Measurements from ENCODE around the gene PCDHGB4.
"Not testable (repeated sequence)": the region's sequence is repeated elsewhere in the genome, so short reads cannot be mapped to it uniquely, and the experiment has no call there.

PCDHGB4 gene

GRCh38 chr5:141399555-141400258, 12.2 kb downstream of the PCDHGB4 start:
- H3K27me3 ChIP-seq (replicated peaks; ENCODE audit: control insufficient read depth, insufficient read depth, low read length, poor library complexity, severe bottlenecking) = peaks cover 21% of the 10 kb centered on the region
- H3K4me1 ChIP-seq (ENCODE audit: control insufficient read depth, insufficient read depth, low read length, poor library complexity, severe bottlenecking) = no peaks in the 10 kb centered on the region
- H3K9me3 ChIP-seq (ENCODE audit: control insufficient read depth, low read length) = peaks cover 4% of the 10 kb centered on the region
- H3K27ac ChIP-seq (ENCODE audit: insufficient read depth, low read length, poor library complexity, severe bottlenecking) = no peak overlapping the region
- H3K36me3 ChIP-seq (ENCODE audit: control insufficient read depth, insufficient read depth, low read length) = no peaks in the 10 kb centered on the region
- DNase-seq = no peak
- no peak overlapping the region for H3K4me3 ChIP-seq (ENCODE audit: insufficient read depth, low read depth, low read length, poor library complexity, severe bottlenecking)

GRCh38 chr5:141402553-141403243, 15.2 kb downstream of the PCDHGB4 start, which contains the start of gene PCDHGA9:
Gene PCDHGA9, plus strand, starts transcription at chr5:141402778. Its CDS starts 175 bp downstream, at chr5:141402953.
- DNase-seq = no peak
- H3K27ac ChIP-seq (ENCODE audit: insufficient read depth, low read length, poor library complexity, severe bottlenecking) = no peak within 1 kb of the TSS
- H3K36me3 ChIP-seq (ENCODE audit: control insufficient read depth, insufficient read depth, low read length) = no peaks in the 10 kb centered on the region
- H3K27me3 ChIP-seq (replicated peaks; ENCODE audit: control insufficient read depth, insufficient read depth, low read length, poor library complexity, severe bottlenecking) = peaks cover 31% of the 10 kb centered on the region
- no peak within 1 kb of the TSS for H3K4me3 ChIP-seq (ENCODE audit: insufficient read depth, low read depth, low read length, poor library complexity, severe bottlenecking)
- no peaks in the 10 kb centered on the region for H3K4me1 ChIP-seq (ENCODE audit: control insufficient read depth, insufficient read depth, low read length, poor library complexity, severe bottlenecking)
- peaks cover 4% of the 10 kb centered on the region for H3K9me3 ChIP-seq (ENCODE audit: control insufficient read depth, low read length)

GRCh38 chr5:141403387-141403786, 15.9 kb downstream of the PCDHGB4 start:
- Histone ChIP-seq H3K4me1 (ENCODE audit: control insufficient read depth, insufficient read depth, low read length, poor library complexity, severe bottlenecking) (no peaks in the 10 kb centered on the region), H3K36me3 (ENCODE audit: control insufficient read depth, insufficient read depth, low read length) (no peaks in the 10 kb centered on the region), H3K9me3 (ENCODE audit: control insufficient read depth, low read length) (peaks cover 4% of the 10 kb centered on the region), H3K27me3 (replicated peaks; ENCODE audit: control insufficient read depth, insufficient read depth, low read length, poor library complexity, severe bottlenecking) (peaks cover 33% of the 10 kb centered on the region), H3K4me3 (ENCODE audit: insufficient read depth, low read depth, low read length, poor library complexity, severe bottlenecking) (no peak overlapping the region), H3K27ac (ENCODE audit: insufficient read depth, low read length, poor library complexity, severe bottlenecking) (no peak overlapping the region)
- DNase-seq = no peak

GRCh38 chr5:141407790-141408505, 20.4 kb downstream of the PCDHGB4 start, which contains the start of gene PCDHGB6:
Gene PCDHGB6, plus strand, starts transcription at chr5:141408021. Its CDS starts 182 bp downstream, at chr5:141408203.
- H3K27ac ChIP-seq (ENCODE audit: insufficient read depth, low read length, poor library complexity, severe bottlenecking); H3K36me3 ChIP-seq (ENCODE audit: control insufficient read depth, insufficient read depth, low read length); H3K9me3 ChIP-seq (ENCODE audit: control insufficient read depth, low read length); DNase-seq; H3K4me1 ChIP-seq (ENCODE audit: control insufficient read depth, insufficient read depth, low read length, poor library complexity, severe bottlenecking); H3K4me3 ChIP-seq (ENCODE audit: insufficient read depth, low read depth, low read length, poor library complexity, severe bottlenecking): not testable (repeated sequence)
- peaks cover 39% of the 10 kb centered on the region for H3K27me3 ChIP-seq (replicated peaks; ENCODE audit: control insufficient read depth, insufficient read depth, low read length, poor library complexity, severe bottlenecking)

GRCh38 chr5:141409598-141410306, 22.3 kb downstream of the PCDHGB4 start:
- Histone ChIP-seq H3K9me3 (ENCODE audit: control insufficient read depth, low read length) (peaks cover 3% of the 10 kb centered on the region), H3K27me3 (replicated peaks; ENCODE audit: control insufficient read depth, insufficient read depth, low read length, poor library complexity, severe bottlenecking) (peaks cover 45% of the 10 kb centered on the region), H3K4me3 (ENCODE audit: insufficient read depth, low read depth, low read length, poor library complexity, severe bottlenecking) (no peak overlapping the region), H3K36me3 (ENCODE audit: control insufficient read depth, insufficient read depth, low read length) (no peaks in the 10 kb centered on the region), H3K4me1 (ENCODE audit: control insufficient read depth, insufficient read depth, low read length, poor library complexity, severe bottlenecking) (peaks cover 4% of the 10 kb centered on the region), H3K27ac (ENCODE audit: insufficient read depth, low read length, poor library complexity, severe bottlenecking) (no peak overlapping the region)
- DNase-seq = no peak

GRCh38 chr5:141411575-141411974, 24.1 kb downstream of the PCDHGB4 start:
- Histone ChIP-seq H3K27me3 (replicated peaks; ENCODE audit: control insufficient read depth, insufficient read depth, low read length, poor library complexity, severe bottlenecking) (peaks cover 54% of the 10 kb centered on the region), H3K4me3 (ENCODE audit: insufficient read depth, low read depth, low read length, poor library complexity, severe bottlenecking) (no peak overlapping the region), H3K4me1 (ENCODE audit: control insufficient read depth, insufficient read depth, low read length, poor library complexity, severe bottlenecking) (peaks cover 7% of the 10 kb centered on the region), H3K36me3 (ENCODE audit: control insufficient read depth, insufficient read depth, low read length) (no peaks in the 10 kb centered on the region), H3K9me3 (ENCODE audit: control insufficient read depth, low read length) (peaks cover 3% of the 10 kb centered on the region), H3K27ac (ENCODE audit: insufficient read depth, low read length, poor library complexity, severe bottlenecking) (no peak overlapping the region)
- DNase-seq = no peak

GRCh38 chr5:141412854-141413539, 25.5 kb downstream of the PCDHGB4 start, which contains the start of gene PCDHGA10:
Gene PCDHGA10, plus strand, starts transcription at chr5:141412987. Its CDS starts 189 bp downstream, at chr5:141413176.
- peak in 2 of 3 donors; percentile 28 to 29 for DNase-seq
- no peak within 1 kb of the TSS for H3K27ac ChIP-seq (ENCODE audit: insufficient read depth, low read length, poor library complexity, severe bottlenecking)

GRCh38 chr5:141413540-141414069, 26.1 kb downstream of the PCDHGB4 start:
- Histone ChIP-seq H3K36me3 (ENCODE audit: control insufficient read depth, insufficient read depth, low read length) (no peaks in the 10 kb centered on the region), H3K27ac (ENCODE audit: insufficient read depth, low read length, poor library complexity, severe bottlenecking) (no peak overlapping the region), H3K27me3 (replicated peaks; ENCODE audit: control insufficient read depth, insufficient read depth, low read length, poor library complexity, severe bottlenecking) (peaks cover 58% of the 10 kb centered on the region), H3K4me3 (ENCODE audit: insufficient read depth, low read depth, low read length, poor library complexity, severe bottlenecking) (peak overlapping the region; percentile 37), H3K9me3 (ENCODE audit: control insufficient read depth, low read length) (peaks cover 7% of the 10 kb centered on the region), H3K4me1 (ENCODE audit: control insufficient read depth, insufficient read depth, low read length, poor library complexity, severe bottlenecking) (peaks cover 7% of the 10 kb centered on the region)
- no peak for DNase-seq

More at GRCh38 chr5:141412854-141413539, 25.5 kb downstream of the PCDHGB4 start, which contains the start of gene PCDHGA10:
- Histone ChIP-seq H3K36me3 (ENCODE audit: control insufficient read depth, insufficient read depth, low read length) (no peaks in the 10 kb centered on the region), H3K9me3 (ENCODE audit: control insufficient read depth, low read length) (peaks cover 3% of the 10 kb centered on the region), H3K4me1 (ENCODE audit: control insufficient read depth, insufficient read depth, low read length, poor library complexity, severe bottlenecking) (peaks cover 7% of the 10 kb centered on the region), H3K4me3 (ENCODE audit: insufficient read depth, low read depth, low read length, poor library complexity, severe bottlenecking) (peak within 1 kb of the TSS; percentile 37), H3K27me3 (replicated peaks; ENCODE audit: control insufficient read depth, insufficient read depth, low read length, poor library complexity, severe bottlenecking) (peaks cover 54% of the 10 kb centered on the region)
